Measurements from ENCODE around the gene OSBPL3. TPM values are rescaled to one million over a fixed set of nuclear protein-coding genes. Genes with fewer than 3 reads are reported as not detected.

OSBPL3 gene
- total RNA-seq, 4 donors from 2014 or later, result 1.2 to 9.0 (median 3.5) TPM

- Histone ChIP-seq H3K4me1 (no peaks in the 10 kb centered on the region), H3K4me3 (no peak overlapping the region), H3K27ac (no peak overlapping the region), H3K27me3 (no peaks in the 10 kb centered on the region), H3K36me3 (no peaks in the 10 kb centered on the region), H3K9me3 (no peaks in the 10 kb centered on the region)
- no peak for DNase-seq
- TF ChIP-seq POLR2A (IDR thresholded peaks at IDR 0.05), result no peak
- intact Hi-C loops (cut with DNase I; ENCODE audit: low total_unique reads), result no loop called here
Measured at GRCh38 chr7:24945899-24946298, 34.1 kb downstream of the OSBPL3 start.

GRCh38 chr7:24943096-24943948 is 36.7 kb downstream of the OSBPL3 start:
- H3K4me3 ChIP-seq, result no peak overlapping the region
- H3K27me3 ChIP-seq, result no peaks in the 10 kb centered on the region
- no peaks in the 10 kb centered on the region for H3K36me3 ChIP-seq
- DNase-seq, result no peak
- intact Hi-C loops (cut with DNase I; ENCODE audit: low total_unique reads), result no loop called here
- no peak overlapping the region for H3K27ac ChIP-seq
- no peaks in the 10 kb centered on the region for H3K4me1 ChIP-seq
- H3K9me3 ChIP-seq, result no peaks in the 10 kb centered on the region
- TF ChIP-seq CTCF (IDR thresholded peaks at IDR 0.05) (no peak), POLR2A (IDR thresholded peaks at IDR 0.05) (no peak)

- Histone ChIP-seq H3K27ac (no peak overlapping the region), H3K36me3 (no peaks in the 10 kb centered on the region), H3K4me1 (no peaks in the 10 kb centered on the region), H3K27me3 (no peaks in the 10 kb centered on the region), H3K4me3 (no peak overlapping the region), H3K9me3 (no peaks in the 10 kb centered on the region)
- DNase-seq, result no peak
- no peak for TF ChIP-seq CTCF (IDR thresholded peaks at IDR 0.05)
- TF ChIP-seq POLR2A (IDR thresholded peaks at IDR 0.05), result no peak
- intact Hi-C loops (cut with DNase I; ENCODE audit: low total_unique reads), result no loop called here
Measured at GRCh38 chr7:24942226-24942625, 37.8 kb downstream of the OSBPL3 start.

- no peak overlapping the region for H3K27ac ChIP-seq
- H3K27me3 ChIP-seq, result no peaks in the 10 kb centered on the region
- intact Hi-C loops (cut with DNase I; ENCODE audit: low total_unique reads), result no loop called here
Measured at GRCh38 chr7:24939416-24939815, 40.6 kb downstream of the OSBPL3 start.

GRCh38 chr7:24936121-24936824 is 43.7 kb downstream of the OSBPL3 start:
- H3K27ac ChIP-seq, result no peak overlapping the region
- no peak for DNase-seq
- TF ChIP-seq POLR2A (IDR thresholded peaks at IDR 0.05) (no peak), CTCF (IDR thresholded peaks at IDR 0.05) (no peak)
- intact Hi-C loops (cut with DNase I; ENCODE audit: low total_unique reads), result no loop called here
- H3K4me1 ChIP-seq, result no peaks in the 10 kb centered on the region
- H3K4me3 ChIP-seq, result no peak overlapping the region
- no peaks in the 10 kb centered on the region for H3K36me3 ChIP-seq
- no peaks in the 10 kb centered on the region for H3K9me3 ChIP-seq
- no peaks in the 10 kb centered on the region for H3K27me3 ChIP-seq

More at GRCh38 chr7:24939416-24939815, 40.6 kb downstream of the OSBPL3 start:
- H3K36me3 ChIP-seq, result no peaks in the 10 kb centered on the region
- no peak for DNase-seq
- no peaks in the 10 kb centered on the region for H3K9me3 ChIP-seq
- no peak overlapping the region for H3K4me3 ChIP-seq
- H3K4me1 ChIP-seq, result no peaks in the 10 kb centered on the region
- TF ChIP-seq CTCF (IDR thresholded peaks at IDR 0.05) (no peak), POLR2A (IDR thresholded peaks at IDR 0.05) (no peak)

Measured in uterus (tissue), 4 donors.